BLaER1 treated with 17β-estradiol and CSF1 and Interleukin-3, amounts not matched to agents 10 nM and 100 nM (cell line): ENCODE results near the gene USP49.

Experiments
- H3K27ac ChIP-seq, 11 experiments: shearing (Covaris generic); formaldehyde crosslinking; 2 replicates each; pipeline ENCODE4 v1.8.1; 2022
- H3K27me3 ChIP-seq, 11 experiments: shearing (Covaris generic); formaldehyde crosslinking; 2 replicates each; pipeline ENCODE4 v1.8.1; 2022
- H3K36me3 ChIP-seq, 11 experiments: shearing (Covaris generic); formaldehyde crosslinking; 2 replicates each; pipeline ENCODE4 v1.8.1; 2022
- H3K4me1 ChIP-seq, 10 experiments: shearing (Covaris generic); formaldehyde crosslinking; 2 replicates each; pipeline ENCODE4 v1.8.1; 2022
- H3K4me2 ChIP-seq, 11 experiments: shearing (Covaris generic); formaldehyde crosslinking; 2 replicates each; pipeline ENCODE4 v1.8.1; 2022
- H3K4me3 ChIP-seq, 10 experiments: shearing (Covaris generic); formaldehyde crosslinking; 2 replicates each; pipeline ENCODE4 v1.8.1; 2022
- H3K9ac ChIP-seq, 11 experiments: shearing (Covaris generic); formaldehyde crosslinking; 2 replicates each; pipeline ENCODE4 v1.8.1; 2022
- H3K9me3 ChIP-seq, 11 experiments: shearing (Covaris generic); formaldehyde crosslinking; replicated peaks in 1 of 11; 2 replicates each; pipeline ENCODE4 v1.8.1; 2022
- H4K20me1 ChIP-seq, 11 experiments: shearing (Covaris generic); formaldehyde crosslinking; 2 replicates each; pipeline ENCODE4 v1.8.1; 2022
- Cebpa-rat ChIP-seq, 11 experiments: shearing (Covaris generic); IDR thresholded peaks; 2 replicates each; pipeline ENCODE4 v1.8.1; 2022

The USP49 gene

GRCh38 chr6:41935193-41935574 is 40.0 kb upstream of the USP49 start:
- Histone ChIP-seq H3K27ac (peak overlapping the region; percentile 51 to 100 (median 99); a peak in 21 of 22 replicates), H3K4me3 (peak overlapping the region in 8 of 10 experiments; percentile 45 to 99 (median 97); a peak in 16 of 20 replicates), H3K9ac (peak overlapping the region; percentile 70 to 100 (median 97); a peak in 21 of 22 replicates), H4K20me1 (peaks cover 11 to 59% (median 29%) of the 10 kb centered on the region in 11 experiments; a peak in 21 of 22 replicates), H3K4me1 (peaks cover 47 to 92% (median 80%) of the 10 kb centered on the region in 10 experiments), H3K9me3 (no peaks in the 10 kb centered on the region), H3K27me3 (no peaks in the 10 kb centered on the region), H3K4me2 (peak overlapping the region; percentile 92 to 100 (median 98)), H3K36me3 (peaks cover 68 to 100% (median 93%) of the 10 kb centered on the region in 11 experiments)
- TF ChIP-seq Cebpa-rat (IDR thresholded peaks at IDR 0.05) = no peak

- TF ChIP-seq Cebpa-rat (IDR thresholded peaks at IDR 0.05) = peak in 9 of 11 experiments; percentile 66 to 97 (median 87); a peak in 16 of 22 replicates
- Histone ChIP-seq H3K9ac (peak overlapping the region; percentile 70 to 100 (median 97); a peak in 21 of 22 replicates), H3K4me3 (peak overlapping the region in 7 of 10 experiments; percentile 58 to 99 (median 97); a peak in 14 of 20 replicates), H3K36me3 (peaks cover 74 to 100% (median 93%) of the 10 kb centered on the region in 11 experiments), H4K20me1 (peaks cover 17 to 65% (median 36%) of the 10 kb centered on the region in 11 experiments; a peak in 21 of 22 replicates), H3K4me2 (peak overlapping the region; percentile 92 to 100 (median 98)), H3K9me3 (no peaks in the 10 kb centered on the region), H3K27me3 (no peaks in the 10 kb centered on the region), H3K4me1 (peaks cover 47 to 98% (median 86%) of the 10 kb centered on the region in 10 experiments), H3K27ac (peak overlapping the region in 10 of 11 experiments; percentile 84 to 100 (median 100); a peak in 20 of 22 replicates)
Measured at GRCh38 chr6:41934278-41935192, 39.4 kb upstream of the USP49 start.

DNA sequence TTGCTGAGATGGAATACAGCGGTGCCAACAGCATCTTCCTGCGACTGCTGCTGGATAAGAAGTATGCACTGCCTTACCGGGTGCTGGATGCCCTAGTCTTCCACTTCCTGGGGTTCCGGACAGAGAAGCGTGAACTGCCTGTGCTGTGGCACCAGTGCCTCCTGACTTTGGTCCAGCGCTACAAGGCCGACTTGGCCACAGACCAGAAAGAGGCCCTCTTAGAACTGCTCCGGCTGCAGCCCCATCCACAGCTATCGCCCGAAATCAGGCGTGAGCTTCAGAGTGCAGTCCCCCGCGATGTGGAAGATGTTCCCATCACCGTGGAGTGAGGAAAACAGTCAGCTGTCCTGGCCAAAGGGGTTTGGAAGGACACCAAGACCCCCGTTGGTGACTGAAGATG is 37.2 kb upstream of the USP49 start:
- no peaks in the 10 kb centered on the region for H3K27me3 ChIP-seq
- peaks cover 40 to 99% (median 82%) of the 10 kb centered on the region in 10 experiments for H3K4me1 ChIP-seq
- peak overlapping the region in 9 of 11 experiments; percentile 94 to 100 (median 100); a peak in 18 of 22 replicates for H3K27ac ChIP-seq
- TF ChIP-seq Cebpa-rat (IDR thresholded peaks at IDR 0.05) = no peak
- peaks cover 19 to 85% (median 52%) of the 10 kb centered on the region in 11 experiments; a peak in 21 of 22 replicates for H4K20me1 ChIP-seq
- peak overlapping the region in 7 of 11 experiments; percentile 12 to 100 (median 99); a peak in 9 of 22 replicates for H3K9ac ChIP-seq
- peaks cover 96 to 100% (median 97%) of the 10 kb centered on the region in 11 experiments for H3K36me3 ChIP-seq
- H3K4me3 ChIP-seq = no peak overlapping the region
- H3K4me2 ChIP-seq = peak overlapping the region in 6 of 11 experiments; percentile 8 to 100 (median 98); a peak in 4 of 22 replicates
- H3K9me3 ChIP-seq = no peaks in the 10 kb centered on the region

DNA sequence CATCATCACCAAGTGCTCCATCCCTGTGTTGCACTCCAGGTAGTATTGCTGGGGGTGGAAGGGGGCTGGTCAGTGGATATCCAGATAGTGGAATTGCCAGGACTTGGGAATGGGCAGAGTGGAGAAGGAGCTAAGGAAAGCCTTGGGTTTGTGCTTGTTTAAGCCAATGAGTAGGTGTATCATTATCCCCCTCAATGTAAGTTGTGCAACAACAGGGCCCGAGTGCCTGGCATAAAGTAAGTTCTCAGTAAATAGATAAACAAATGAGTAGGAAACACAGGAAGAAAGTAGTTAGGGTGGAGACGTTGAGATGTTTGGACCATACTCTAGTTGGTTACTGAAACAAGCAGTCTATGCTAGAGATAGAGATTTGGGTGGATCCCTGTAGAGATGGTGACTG is 36.6 kb upstream of the USP49 start:
- Histone ChIP-seq H3K27me3 (no peaks in the 10 kb centered on the region), H3K4me3 (no peak overlapping the region), H3K9ac (peak overlapping the region in 3 of 11 experiments; percentile 13 to 100 (median 22); a peak in 4 of 22 replicates), H3K27ac (peak overlapping the region in 9 of 11 experiments; percentile 94 to 100 (median 100); a peak in 13 of 22 replicates), H4K20me1 (peaks cover 19 to 91% (median 58%) of the 10 kb centered on the region in 11 experiments; a peak in 21 of 22 replicates), H3K9me3 (no peaks in the 10 kb centered on the region), H3K4me2 (peak overlapping the region in 5 of 11 experiments; percentile 9 to 97 (median 29); a peak in 4 of 22 replicates), H3K36me3 (peaks cover 95 to 100% (median 97%) of the 10 kb centered on the region in 11 experiments), H3K4me1 (peaks cover 34 to 98% (median 81%) of the 10 kb centered on the region in 10 experiments)
- no peak for TF ChIP-seq Cebpa-rat (IDR thresholded peaks at IDR 0.05)

- Histone ChIP-seq H3K27me3 (no peaks in the 10 kb centered on the region), H3K9ac (peak overlapping the region; percentile 3 to 60 (median 39); a peak in 15 of 22 replicates), H4K20me1 (peaks cover 8 to 90% (median 69%) of the 10 kb centered on the region in 11 experiments; a peak in 21 of 22 replicates), H3K9me3 (no peaks in the 10 kb centered on the region), H3K4me2 (peak overlapping the region in 9 of 11 experiments; percentile 4 to 61 (median 37); a peak in 15 of 22 replicates), H3K36me3 (peaks cover 81 to 100% (median 98%) of the 10 kb centered on the region in 11 experiments), H3K4me1 (peaks cover 25 to 95% (median 78%) of the 10 kb centered on the region in 10 experiments), H3K4me3 (no peak overlapping the region), H3K27ac (peak overlapping the region in 10 of 11 experiments; percentile 15 to 100 (median 48); a peak in 16 of 22 replicates)
- no peak for TF ChIP-seq Cebpa-rat (IDR thresholded peaks at IDR 0.05)
Measured at GRCh38 chr6:41929924-41930323, 34.7 kb upstream of the USP49 start.

DNA sequence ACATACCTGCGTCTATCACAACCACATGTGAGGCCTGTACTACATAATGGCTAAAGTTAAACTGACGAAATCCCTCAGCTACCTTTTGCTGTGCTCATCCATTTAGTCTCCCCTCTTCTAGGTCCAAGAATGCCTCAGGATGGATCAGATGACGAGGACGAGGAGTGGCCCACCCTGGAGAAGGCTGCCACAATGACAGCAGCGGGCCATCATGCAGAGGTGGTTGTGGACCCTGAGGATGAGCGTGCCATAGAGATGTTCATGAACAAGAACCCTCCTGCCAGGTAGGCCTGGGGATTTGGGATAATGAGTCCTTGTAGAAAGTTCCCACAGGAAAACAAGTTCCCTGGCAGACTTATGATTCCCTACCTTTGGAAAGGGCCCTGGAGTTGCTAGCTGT is 32.1 kb upstream of the USP49 start:
- no peaks in the 10 kb centered on the region for H3K27me3 ChIP-seq
- H4K20me1 ChIP-seq = peaks cover 5 to 100% (median 91%) of the 10 kb centered on the region in 11 experiments; a peak in 21 of 22 replicates
- H3K4me2 ChIP-seq = peak overlapping the region in 7 of 11 experiments; percentile 2 to 25 (median 15); a peak in 4 of 22 replicates
- H3K4me3 ChIP-seq = no peak overlapping the region
- peaks cover 33 to 93% (median 75%) of the 10 kb centered on the region in 10 experiments for H3K4me1 ChIP-seq
- no peaks in the 10 kb centered on the region for H3K9me3 ChIP-seq
- peaks cover 62 to 98% (median 93%) of the 10 kb centered on the region in 11 experiments for H3K36me3 ChIP-seq
- peak overlapping the region in 3 of 11 experiments; percentile 8 to 25 (median 13); a peak in 2 of 22 replicates for H3K27ac ChIP-seq
- H3K9ac ChIP-seq = peak overlapping the region in 7 of 11 experiments; percentile 5 to 39 (median 25); a peak in 5 of 22 replicates
- TF ChIP-seq Cebpa-rat (IDR thresholded peaks at IDR 0.05) = no peak

GRCh38 chr6:41922154-41922553 is 27.0 kb upstream of the USP49 start:
- Histone ChIP-seq H3K9me3 (no peaks in the 10 kb centered on the region), H3K27ac (peak overlapping the region; percentile 90 to 98 (median 94)), H3K4me3 (peak overlapping the region; percentile 77 to 94 (median 90)), H4K20me1 (peaks cover 0 to 51% (median 47%) of the 10 kb centered on the region in 11 experiments; a peak in 19 of 22 replicates), H3K4me2 (peak overlapping the region; percentile 87 to 97 (median 94)), H3K9ac (peak overlapping the region; percentile 90 to 99 (median 93)), H3K36me3 (peaks cover 11 to 58% (median 43%) of the 10 kb centered on the region in 11 experiments; a peak in 21 of 22 replicates), H3K27me3 (no peaks in the 10 kb centered on the region), H3K4me1 (peaks cover 48 to 71% (median 61%) of the 10 kb centered on the region in 10 experiments)
- TF ChIP-seq Cebpa-rat (IDR thresholded peaks at IDR 0.05) = no peak

DNA sequence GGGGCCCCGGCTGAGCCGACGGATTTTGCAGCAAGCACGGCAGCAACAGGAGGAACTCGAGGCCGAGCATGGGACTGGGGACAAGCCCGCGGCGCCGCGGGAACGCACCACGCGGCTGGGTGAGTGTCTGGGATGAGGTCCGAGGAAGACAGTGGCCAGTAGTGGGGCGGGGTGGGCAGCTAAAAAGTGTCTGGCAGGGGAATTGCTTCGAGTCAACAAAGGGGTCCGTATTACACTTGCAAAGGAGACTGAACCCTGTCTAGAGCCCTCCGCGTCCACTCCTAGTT is 26.5 kb upstream of the USP49 start:
- TF ChIP-seq Cebpa-rat (IDR thresholded peaks at IDR 0.05) = no peak

More for the DNA sequence above, 26.5 kb upstream of the USP49 start:
- peaks cover 10 to 58% (median 42%) of the 10 kb centered on the region in 11 experiments for H3K36me3 ChIP-seq
- peak overlapping the region; percentile 77 to 94 (median 90) for H3K4me3 ChIP-seq
- no peaks in the 10 kb centered on the region for H3K9me3 ChIP-seq
- H3K4me2 ChIP-seq = peak overlapping the region; percentile 87 to 97 (median 94)
- H3K4me1 ChIP-seq = peaks cover 48 to 71% (median 62%) of the 10 kb centered on the region in 10 experiments
- H3K27ac ChIP-seq = peak overlapping the region; percentile 90 to 98 (median 94)
- peak overlapping the region; percentile 90 to 99 (median 93) for H3K9ac ChIP-seq
- H3K27me3 ChIP-seq = no peaks in the 10 kb centered on the region
- H4K20me1 ChIP-seq = peaks cover 0 to 46% (median 42%) of the 10 kb centered on the region in 11 experiments; a peak in 19 of 22 replicates
